ENCODE results near the gene TMEM243.
"Not testable (repeated sequence)": the region's sequence is repeated elsewhere in the genome, so short reads cannot be mapped to it uniquely, and the experiment has no call there.

TMEM243 gene

GRCh38 chr7:87213252-87213651, 6.3 kb downstream of the TMEM243 start:
- H3K4me3 ChIP-seq (ENCODE audit: control insufficient read depth, low read depth, low read length): no peak overlapping the region
- DNase-seq (ENCODE audit: low read depth): no peak
- TF ChIP-seq CTCF (IDR thresholded peaks at IDR 0.05; ENCODE audit: control insufficient read depth, insufficient read depth, low read depth, low read length, missing control alignments): no peak

- H3K4me3 ChIP-seq (ENCODE audit: control insufficient read depth, low read depth, low read length): no peak overlapping the region
- DNase-seq (ENCODE audit: low read depth): no peak
- no peak for TF ChIP-seq CTCF (IDR thresholded peaks at IDR 0.05; ENCODE audit: control insufficient read depth, insufficient read depth, low read depth, low read length, missing control alignments)
Measured at GRCh38 chr7:87212498-87212897, 7.0 kb downstream of the TMEM243 start.

GRCh38 chr7:87210506-87210905, 9.0 kb downstream of the TMEM243 start:
- H3K4me3 ChIP-seq (ENCODE audit: control insufficient read depth, low read depth, low read length): no peak overlapping the region
- no peak for TF ChIP-seq CTCF (IDR thresholded peaks at IDR 0.05; ENCODE audit: control insufficient read depth, insufficient read depth, low read depth, low read length, missing control alignments)
- DNase-seq (ENCODE audit: low read depth): no peak

- no peak for TF ChIP-seq CTCF (IDR thresholded peaks at IDR 0.05; ENCODE audit: control insufficient read depth, insufficient read depth, low read depth, low read length, missing control alignments)
- H3K4me3 ChIP-seq (ENCODE audit: control insufficient read depth, low read depth, low read length): no peak overlapping the region
- no peak for DNase-seq (ENCODE audit: low read depth)
Measured at GRCh38 chr7:87209295-87209924, 10.1 kb downstream of the TMEM243 start.

- TF ChIP-seq CTCF (IDR thresholded peaks at IDR 0.05; ENCODE audit: control insufficient read depth, insufficient read depth, low read depth, low read length, missing control alignments): no peak
- no peak for DNase-seq (ENCODE audit: low read depth)
- H3K4me3 ChIP-seq (ENCODE audit: control insufficient read depth, low read depth, low read length): no peak overlapping the region
Measured at GRCh38 chr7:87206361-87206760, 13.2 kb downstream of the TMEM243 start.

GRCh38 chr7:87205701-87206100, 13.8 kb downstream of the TMEM243 start:
- DNase-seq (ENCODE audit: low read depth); H3K4me3 ChIP-seq (ENCODE audit: control insufficient read depth, low read depth, low read length): not testable (repeated sequence)

- no peak for DNase-seq (ENCODE audit: low read depth)
- no peak overlapping the region for H3K4me3 ChIP-seq (ENCODE audit: control insufficient read depth, low read depth, low read length)
- no peak for TF ChIP-seq CTCF (IDR thresholded peaks at IDR 0.05; ENCODE audit: control insufficient read depth, insufficient read depth, low read depth, low read length, missing control alignments)
Measured at GRCh38 chr7:87204933-87205332, 14.6 kb downstream of the TMEM243 start.

GRCh38 chr7:87203929-87204328, 15.6 kb downstream of the TMEM243 start:
- not testable (repeated sequence) for DNase-seq (ENCODE audit: low read depth); H3K4me3 ChIP-seq (ENCODE audit: control insufficient read depth, low read depth, low read length)

Measured in AG09309 (cell line).